GM19023 (cell line): Measurements from ENCODE around the gene ZC3H6.

Experiments
- ATAC-seq: cut with Tn5 transposase; IDR thresholded peaks from one replicate; pipeline ENCODE4 v1.9.1; 2021; ENCODE audit warnings: mild to moderate bottlenecking, moderate library complexity; ENCODE audit not compliant: unreplicated experiment

ZC3H6 gene

DNA sequence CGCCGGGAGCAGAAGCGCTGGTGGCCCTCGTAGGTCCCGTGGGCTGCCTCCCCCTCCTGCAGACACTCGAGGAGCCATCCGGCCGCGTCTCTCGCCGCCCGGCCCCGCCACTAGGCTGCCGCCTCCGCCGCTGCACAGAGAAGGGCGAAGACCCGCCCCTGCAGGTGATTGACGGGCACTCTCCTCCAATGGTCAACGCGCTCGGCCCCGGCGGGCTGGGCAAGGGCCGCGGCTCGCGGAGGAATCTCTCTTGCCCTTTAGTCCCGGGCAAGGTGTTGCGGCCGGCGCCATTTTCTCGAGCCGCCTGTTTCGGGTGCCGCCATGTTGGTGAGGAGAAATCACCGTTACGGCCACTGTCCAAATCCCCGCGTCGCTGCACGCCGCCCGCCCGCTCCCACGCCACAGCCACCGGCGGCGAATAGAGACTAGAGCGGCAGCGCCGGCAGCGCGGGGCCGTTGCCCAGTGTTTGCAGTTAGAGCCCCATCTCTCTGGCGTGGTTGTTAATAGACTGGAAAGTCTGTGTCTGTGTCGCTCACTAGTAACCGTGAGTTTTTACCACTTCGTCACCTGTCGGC is at the start of gene ZC3H6:
Gene ZC3H6 (plus strand): TSS at position 287 of the 576 bp plus-strand sequence. CDS start 398 bp downstream, outside the sequence.
- peak; percentile 95 for ATAC-seq

- ATAC-seq = no peak
Observed at GRCh38 chr2:112229348-112229747, 46.0 kb upstream of the ZC3H6 start.

DNA sequence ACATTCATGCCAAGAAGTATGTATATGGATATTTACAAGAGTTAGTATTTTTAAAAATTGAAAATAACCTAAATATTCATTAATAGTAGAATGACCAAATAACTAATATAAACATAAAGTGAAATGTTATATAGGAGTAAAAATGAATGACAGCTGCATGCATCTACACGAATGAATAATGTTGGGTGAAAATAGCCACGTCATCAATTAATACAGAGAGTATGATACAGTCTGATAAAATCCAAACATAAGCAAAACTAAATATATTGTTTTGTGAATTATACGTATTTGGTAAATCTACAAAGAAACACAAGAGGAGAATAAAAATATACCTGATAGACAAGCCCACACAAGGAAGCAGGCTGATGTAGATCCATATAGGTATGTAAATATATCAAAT is 45.0 kb upstream of the ZC3H6 start:
- no peak for ATAC-seq

DNA sequence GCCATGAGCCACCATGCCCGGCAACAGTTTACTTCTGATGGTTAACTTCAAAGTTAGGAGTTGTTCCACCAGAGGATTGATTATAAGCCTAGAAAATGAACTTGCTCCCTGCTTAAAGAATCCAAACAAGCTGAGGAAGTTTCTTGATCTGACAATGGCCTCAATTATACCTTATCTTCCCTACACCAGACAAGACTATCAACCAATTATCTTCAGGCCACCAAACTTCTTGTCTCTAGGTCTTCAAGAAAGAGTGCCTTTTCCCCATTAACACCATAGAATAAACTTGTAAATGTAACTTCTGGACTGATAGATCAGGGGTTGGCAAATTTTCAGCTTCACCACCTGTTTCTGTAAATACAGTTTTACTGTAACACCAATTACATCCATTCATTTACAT is 35.5 kb upstream of the ZC3H6 start:
- ATAC-seq = no peak

DNA sequence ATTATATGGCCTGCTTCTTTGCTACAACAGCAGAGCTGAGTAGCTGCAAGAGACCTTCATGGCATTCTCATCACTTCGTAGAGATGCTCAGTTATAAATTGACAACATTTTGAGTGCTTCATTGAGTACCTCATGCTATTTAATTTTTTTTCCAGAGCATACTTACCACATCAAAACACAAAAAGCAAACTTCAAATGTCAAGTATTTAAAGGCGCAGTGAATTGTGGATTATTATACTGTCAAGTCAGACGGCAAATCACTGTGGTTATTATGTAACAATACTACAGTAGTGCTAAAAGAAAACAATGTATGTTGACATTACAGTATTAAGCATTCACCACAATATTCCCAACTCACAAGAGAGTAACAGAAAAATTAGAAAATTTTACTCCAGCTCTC is 33.0 kb upstream of the ZC3H6 start:
- no peak for ATAC-seq

DNA sequence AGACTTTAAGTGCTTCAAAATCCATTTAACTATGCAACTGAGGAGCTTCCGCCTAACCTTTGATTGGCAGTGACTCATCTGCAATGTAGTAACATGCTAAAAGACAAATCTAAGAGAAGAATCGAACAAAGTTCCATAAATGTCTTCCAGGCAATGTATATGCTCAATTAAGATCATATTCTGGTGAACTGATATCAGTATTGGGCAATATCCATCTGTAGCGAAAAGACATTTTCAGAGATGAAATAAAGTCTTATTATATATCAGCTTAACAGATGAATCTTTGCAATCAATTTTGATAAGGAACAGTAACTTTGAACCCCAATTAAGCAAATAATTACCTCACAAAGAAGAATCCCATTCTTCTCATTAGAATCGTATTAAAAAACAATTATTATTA is 32.2 kb upstream of the ZC3H6 start:
- no peak for ATAC-seq

DNA sequence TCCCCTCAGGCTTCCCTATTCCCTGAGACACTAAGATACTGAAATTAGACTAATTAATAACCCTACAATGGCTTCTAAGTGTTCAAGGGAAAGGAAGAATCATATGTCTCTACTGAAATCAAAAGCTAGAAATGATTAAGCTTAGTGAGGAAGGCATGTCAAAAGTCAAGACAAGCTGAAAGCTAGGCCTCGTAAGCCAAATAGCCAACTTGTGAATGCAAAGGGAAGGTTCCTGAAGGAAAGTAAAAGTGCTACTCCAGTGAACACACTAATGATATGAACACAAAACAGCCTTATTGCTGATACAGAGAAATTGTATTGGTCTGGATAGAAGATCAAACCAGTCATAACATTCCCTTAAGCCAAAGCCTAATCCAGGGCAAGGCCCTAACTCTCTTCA is 30.5 kb upstream of the ZC3H6 start:
- no peak for ATAC-seq

GRCh38 chr2:112251271-112251670 is 24.1 kb upstream of the ZC3H6 start:
- no peak for ATAC-seq

DNA sequence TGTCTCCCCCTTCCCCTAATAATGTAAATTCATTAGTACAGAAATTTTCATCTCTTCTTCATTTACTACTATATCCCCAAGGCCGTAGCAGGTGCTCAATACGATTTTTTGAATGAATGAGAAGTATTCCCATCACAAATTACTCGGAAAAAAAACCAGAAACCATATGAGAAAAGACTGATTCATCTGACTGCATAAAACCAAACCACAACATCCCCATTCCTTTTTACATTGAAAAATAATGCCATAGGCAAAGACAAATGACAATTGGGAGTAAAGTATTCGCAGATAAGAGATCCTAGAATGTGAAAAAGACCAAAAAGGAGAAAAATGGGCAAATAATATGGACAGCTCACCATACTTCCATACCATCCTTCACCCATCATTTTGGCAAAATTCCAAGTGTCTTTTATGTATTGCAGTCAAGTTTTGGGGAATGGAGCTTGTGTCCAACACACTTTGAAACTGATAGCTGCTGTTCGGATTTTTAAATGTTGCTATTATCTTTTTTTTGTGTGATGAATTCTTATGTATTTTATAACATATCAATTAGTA is 22.1 kb upstream of the ZC3H6 start:
- no peak for ATAC-seq

- ATAC-seq = peak; percentile 95
Observed at GRCh38 chr2:112254466-112255240, 20.7 kb upstream of the ZC3H6 start, which contains the start of gene ZC3H8. Gene ZC3H8, minus strand, starts transcription at chr2:112255042. Its CDS starts 61 bp downstream, at chr2:112254981.

GRCh38 chr2:112255875-112256274 is 19.5 kb upstream of the ZC3H6 start:
- no peak for ATAC-seq

DNA sequence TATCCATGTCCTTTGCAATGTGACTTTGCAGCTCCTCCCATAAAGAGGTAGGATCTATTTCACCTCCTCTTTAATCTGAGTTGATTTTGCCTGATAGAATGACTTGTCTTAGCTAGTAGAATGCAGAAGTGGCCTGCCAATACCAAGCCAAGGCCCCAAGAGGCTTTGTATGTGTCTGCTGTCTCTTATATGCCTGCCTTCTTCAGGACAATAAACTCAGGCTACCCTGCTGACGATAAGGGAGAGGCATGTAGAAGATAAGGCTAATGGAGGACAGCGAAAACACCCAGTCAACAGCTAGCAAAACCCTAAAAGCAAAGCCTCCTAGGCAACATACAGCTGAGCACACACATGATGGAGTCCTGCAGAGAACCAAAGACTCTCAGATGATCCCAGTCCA is 18.7 kb upstream of the ZC3H6 start:
- ATAC-seq = no peak

DNA sequence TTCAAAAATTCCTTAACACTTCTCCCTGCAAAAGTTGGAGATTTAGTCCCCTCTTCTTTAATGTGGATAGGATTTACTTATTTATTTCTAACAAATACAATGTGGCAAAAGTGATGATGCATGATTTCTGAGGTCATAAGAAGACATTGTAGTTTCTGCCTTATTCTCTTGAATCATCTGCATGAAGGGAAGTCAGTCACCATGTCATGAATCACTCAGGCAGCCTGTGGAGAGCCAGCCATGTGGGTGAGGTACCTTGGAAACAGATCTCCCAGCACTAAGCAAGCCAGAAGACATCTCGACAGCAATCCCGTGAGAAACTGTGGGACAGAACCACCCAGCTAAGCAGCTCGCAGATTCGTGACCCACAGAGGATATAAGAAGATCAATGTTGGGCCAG is 17.8 kb upstream of the ZC3H6 start:
- no peak for ATAC-seq

- peak; percentile 33 for ATAC-seq
Observed at GRCh38 chr2:112259509-112260294, 15.7 kb upstream of the ZC3H6 start.

DNA sequence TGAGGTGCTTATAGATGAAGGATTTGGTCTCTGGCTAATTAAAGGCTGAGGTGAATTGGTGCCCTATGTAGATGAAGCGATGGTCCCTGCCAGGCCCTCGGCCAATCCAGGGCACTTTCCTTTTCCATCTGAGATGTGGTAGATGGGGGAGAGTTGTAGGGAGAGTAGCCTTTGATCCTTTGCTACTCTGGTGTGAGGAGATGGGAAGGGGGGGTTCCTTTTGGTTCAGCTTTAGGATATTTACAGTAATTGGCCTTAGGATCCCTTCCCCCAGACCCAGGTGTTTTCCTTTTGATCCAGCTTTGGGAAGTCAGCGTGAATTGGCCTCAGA is 15.1 kb upstream of the ZC3H6 start:
- ATAC-seq = no peak

DNA sequence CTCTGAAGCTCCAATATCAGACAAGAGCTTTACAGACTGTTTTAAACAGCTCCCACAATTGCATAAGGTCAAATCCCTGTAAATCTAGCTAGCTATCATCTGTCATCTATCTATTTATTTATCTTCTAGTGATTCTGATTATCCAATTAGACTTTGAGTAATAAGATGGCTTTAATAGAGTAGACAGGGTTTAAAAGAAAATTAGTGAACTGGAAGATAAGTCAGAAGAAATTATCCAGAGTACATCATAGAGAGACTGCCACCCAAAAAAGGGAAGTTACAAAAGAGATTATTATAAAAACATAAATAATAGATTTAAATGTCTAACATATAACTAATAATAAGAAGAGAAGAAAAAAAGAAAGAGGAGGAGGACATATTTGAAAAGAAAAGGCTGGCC is 12.5 kb upstream of the ZC3H6 start:
- no peak for ATAC-seq

- no peak for ATAC-seq
Observed at GRCh38 chr2:112268547-112268946, 6.8 kb upstream of the ZC3H6 start.

DNA sequence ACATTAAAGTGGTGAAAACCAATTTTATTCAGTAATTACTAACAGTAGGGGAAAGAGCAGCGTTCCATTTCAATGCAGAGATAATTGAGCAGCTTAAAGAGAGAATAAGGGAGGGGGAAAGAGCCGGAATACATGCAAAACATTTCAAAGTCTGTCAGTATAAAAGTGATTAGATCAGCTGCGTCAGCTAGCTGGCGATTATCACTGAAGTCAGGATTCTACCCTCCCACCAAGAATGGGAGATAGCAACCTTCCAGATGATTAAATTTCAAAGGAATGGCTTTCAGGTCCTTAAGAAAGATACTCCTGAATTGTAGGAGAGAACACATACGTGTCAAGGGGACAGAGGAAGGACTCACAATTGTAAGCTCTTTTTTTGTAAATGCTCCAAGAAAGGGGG is 2.7 kb upstream of the ZC3H6 start:
- ATAC-seq = no peak

GRCh38 chr2:112273349-112273748 is 2.0 kb upstream of the ZC3H6 start:
- no peak for ATAC-seq

- ATAC-seq = peak; percentile 51
Observed at GRCh38 chr2:112275887-112276773, 733 bp downstream of the ZC3H6 start.

DNA sequence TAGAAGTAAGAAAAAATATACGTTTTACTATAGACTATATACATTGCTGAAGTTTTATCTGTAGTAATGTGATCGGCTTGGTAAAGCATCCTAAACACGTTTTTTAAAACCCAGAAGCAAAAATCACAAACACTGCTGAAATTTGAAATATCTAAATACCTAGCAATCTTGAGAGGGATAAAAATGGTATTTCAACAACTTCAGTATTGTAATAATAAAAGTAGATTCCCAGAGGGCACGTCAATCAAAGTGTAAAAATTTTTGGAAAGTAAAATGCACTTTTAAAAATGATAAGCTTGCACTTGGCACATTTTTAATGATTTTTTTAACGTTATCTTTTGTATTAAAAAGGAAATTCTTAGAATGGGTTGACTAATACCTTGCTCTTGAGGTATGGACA is 1.6 kb downstream of the ZC3H6 start:
- ATAC-seq = no peak
